BJ (cell line): ENCODE measurements around the gene XAGE5. TPM values are rescaled to one million over a fixed set of nuclear protein-coding genes. Genes with fewer than 3 reads are reported as not detected.
"Not testable (repeated sequence)": the region's sequence is repeated elsewhere in the genome, so short reads cannot be mapped to it uniquely, and the experiment has no call there.

Source experiments
- CTCF ChIA-PET: fragments of 350-600 bp; formaldehyde crosslinking; extraction: SDS; loops from one replicate; lab custom pipeline; 2021; ENCODE audit warnings: antibody characterized with exemption, inconsistent platforms; lab: Yijun Ruan, JAX
- POLR2A ChIA-PET: fragments of 300-600 bp; sonication (Branson Sonifier 250); formaldehyde crosslinking; extraction: SDS; loops from one replicate; lab custom pipeline; 2021; ENCODE audit warnings: antibody characterized with exemption; lab: Charles Lee
- DNase-seq: peaks from one replicate; pipeline ENCODE4 v3.0.0-alpha.2; 2011; ENCODE audit warnings: low read depth
- H3K27me3 ChIP-seq: 2 replicates; pipeline ENCODE4 v1.6.0; 2011; ENCODE audit warnings: low read length; ENCODE audit not compliant: control insufficient read depth, insufficient read depth
- H3K36me3 ChIP-seq: 2 replicates; pipeline ENCODE4 v1.5.1; 2011; ENCODE audit warnings: low read length; ENCODE audit not compliant: control insufficient read depth, insufficient read depth
- H3K4me3 ChIP-seq: 2 replicates; pipeline ENCODE4 v1.5.1; 2011; ENCODE audit warnings: low read depth, mild to moderate bottlenecking, control low read depth, low read length
- polyA minus RNA-seq: library from RNA; depleted of rRNA, polyadenylated mRNA; stranded (reverse); fragments of >200 nt; gene quantifications from 2 replicates; pipeline ENCODE4 v1.2.3, GENCODE V29; 2011; rRNA and poly(A)+ RNA removed
- polyA plus RNA-seq: library from polyadenylated mRNA; depleted of rRNA; stranded (reverse); fragments of >200 nt; gene quantifications from 2 replicates; pipeline ENCODE4 v1.2.3, GENCODE V29; 2011; rRNA removed
- TF ChIP-seq, protein P1 (sequence below): IDR thresholded peaks from 2 replicates; pipeline ENCODE4 v1.5.1; 2011; ENCODE audit warnings: low read depth, mild to moderate bottlenecking, control low read depth, inconsistent platforms, low read length, moderate library complexity; ENCODE audit not compliant: insufficient read depth

XAGE5 gene, protein sequence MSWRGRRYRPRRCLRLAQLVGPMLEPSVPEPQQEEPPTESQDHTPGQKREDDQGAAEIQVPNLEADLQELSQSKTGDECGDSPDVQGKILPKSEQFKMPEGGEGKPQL
- polyA plus RNA-seq, result not detected in 2 replicates
- not detected in 2 replicates for polyA minus RNA-seq

DNA sequence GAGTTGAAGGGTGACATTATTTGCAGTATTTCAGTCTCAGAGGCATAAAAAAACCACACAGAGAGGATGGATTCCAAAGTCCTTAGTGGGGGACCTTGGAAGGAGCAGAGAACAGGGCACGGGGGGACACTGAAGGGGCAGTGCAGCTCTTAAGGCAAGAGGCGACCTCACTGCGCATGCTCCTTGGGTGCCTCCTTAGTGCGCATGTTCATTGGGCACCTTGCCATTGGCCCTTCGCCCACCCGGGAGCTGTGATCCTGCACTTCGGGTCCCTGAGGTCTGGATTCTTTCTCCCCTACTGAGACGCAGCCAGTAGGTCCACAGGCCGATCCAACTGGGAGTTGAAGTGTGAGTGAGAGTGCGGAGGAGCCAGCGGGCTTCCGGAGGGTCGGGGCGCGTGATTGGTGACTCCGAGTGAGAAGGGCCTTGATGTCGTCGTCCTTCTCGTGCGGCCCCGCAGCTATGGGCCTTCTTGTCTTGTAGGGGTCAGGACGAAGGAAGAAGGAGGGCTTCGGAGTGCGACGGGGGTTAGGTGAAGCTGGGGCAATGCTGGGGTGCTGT, at the start of gene XAGE5:
Gene XAGE5 (plus strand): TSS at position 223 of the 561 bp plus-strand sequence. CDS start 1,280 bp downstream, outside the sequence.
- ChIA-PET POLR2A (no interaction called here), CTCF (no interaction called here)
- no peaks in the 10 kb centered on the region for H3K36me3 ChIP-seq
- no peaks in the 10 kb centered on the region for H3K27me3 ChIP-seq
- H3K4me3 ChIP-seq, result no peak within 1 kb of the TSS
- TF ChIP-seq, protein P1, sequence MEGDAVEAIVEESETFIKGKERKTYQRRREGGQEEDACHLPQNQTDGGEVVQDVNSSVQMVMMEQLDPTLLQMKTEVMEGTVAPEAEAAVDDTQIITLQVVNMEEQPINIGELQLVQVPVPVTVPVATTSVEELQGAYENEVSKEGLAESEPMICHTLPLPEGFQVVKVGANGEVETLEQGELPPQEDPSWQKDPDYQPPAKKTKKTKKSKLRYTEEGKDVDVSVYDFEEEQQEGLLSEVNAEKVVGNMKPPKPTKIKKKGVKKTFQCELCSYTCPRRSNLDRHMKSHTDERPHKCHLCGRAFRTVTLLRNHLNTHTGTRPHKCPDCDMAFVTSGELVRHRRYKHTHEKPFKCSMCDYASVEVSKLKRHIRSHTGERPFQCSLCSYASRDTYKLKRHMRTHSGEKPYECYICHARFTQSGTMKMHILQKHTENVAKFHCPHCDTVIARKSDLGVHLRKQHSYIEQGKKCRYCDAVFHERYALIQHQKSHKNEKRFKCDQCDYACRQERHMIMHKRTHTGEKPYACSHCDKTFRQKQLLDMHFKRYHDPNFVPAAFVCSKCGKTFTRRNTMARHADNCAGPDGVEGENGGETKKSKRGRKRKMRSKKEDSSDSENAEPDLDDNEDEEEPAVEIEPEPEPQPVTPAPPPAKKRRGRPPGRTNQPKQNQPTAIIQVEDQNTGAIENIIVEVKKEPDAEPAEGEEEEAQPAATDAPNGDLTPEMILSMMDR, result no peak
- DNase-seq, result no peak

DNA sequence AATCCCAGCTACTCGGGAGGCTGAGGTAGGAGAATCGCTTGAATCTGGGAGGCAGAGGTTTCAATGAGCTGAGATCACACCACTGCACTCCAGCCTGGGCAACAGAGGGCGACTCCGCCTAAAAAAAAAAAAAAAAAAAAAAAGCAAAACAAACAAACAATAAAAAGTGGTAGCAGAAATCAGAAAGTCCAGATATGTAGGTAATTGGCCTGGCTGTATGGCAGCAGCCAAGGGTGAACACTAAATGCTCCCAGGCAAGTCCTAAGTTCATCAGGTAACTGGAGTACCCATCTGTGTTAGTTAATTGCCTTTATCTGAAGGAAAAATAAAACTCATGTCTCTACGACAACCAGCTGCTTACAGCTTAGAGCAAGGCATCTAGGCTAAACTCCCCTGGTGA, 45.1 kb upstream of the XAGE5 start:
- H3K4me3 ChIP-seq, CTCF ChIA-PET, POLR2A ChIA-PET, H3K27me3 ChIP-seq, DNase-seq, H3K36me3 ChIP-seq: not testable (repeated sequence)

DNA sequence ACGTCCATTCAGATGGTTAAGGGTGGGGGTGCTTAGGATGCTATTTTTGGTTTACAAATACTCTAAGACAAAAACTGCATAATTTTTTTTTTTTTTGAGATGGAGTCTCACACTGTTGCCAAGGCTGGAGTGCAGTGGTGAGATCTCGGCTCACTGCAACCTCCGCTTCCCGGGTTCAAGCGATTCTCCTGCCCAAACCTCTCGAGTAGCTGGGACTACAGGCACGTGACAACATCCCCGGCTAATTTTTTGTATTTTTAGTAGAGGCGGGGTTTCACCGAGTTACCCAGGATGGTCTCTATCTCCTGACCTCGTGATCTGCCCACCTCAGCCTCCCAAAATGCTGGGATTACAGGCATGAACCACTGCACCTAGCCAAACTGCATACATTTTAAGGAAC, 37.6 kb upstream of the XAGE5 start:
- CTCF ChIA-PET, DNase-seq, H3K4me3 ChIP-seq, H3K36me3 ChIP-seq, POLR2A ChIA-PET, H3K27me3 ChIP-seq: not testable (repeated sequence)

DNA sequence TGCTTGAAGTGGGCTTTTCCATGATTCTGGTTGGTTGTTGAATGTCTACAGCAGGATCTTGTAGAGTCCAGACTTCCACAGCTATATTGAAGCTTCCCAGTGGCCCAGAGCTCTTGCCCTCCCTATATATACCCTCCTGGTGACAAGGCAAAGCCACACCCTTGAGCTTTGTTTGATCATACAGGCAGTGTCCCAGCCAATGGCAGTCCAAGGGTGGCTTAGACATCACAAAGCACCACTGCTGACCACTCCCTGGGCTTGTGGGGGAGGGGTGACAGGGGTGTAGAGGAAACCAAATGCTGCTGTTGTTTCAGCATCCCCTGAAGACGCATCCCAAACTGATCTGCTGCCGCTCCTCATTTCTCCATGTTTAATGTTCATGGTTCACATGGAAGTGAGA, 13.8 kb upstream of the XAGE5 start, which contains the start of gene SPANXN5:
Gene SPANXN5 (minus strand): TSS at position 101 of the 400 bp plus-strand sequence. CDS start 79 bp downstream, at position 22.
- CTCF ChIA-PET, H3K36me3 ChIP-seq, DNase-seq, H3K4me3 ChIP-seq, POLR2A ChIA-PET, H3K27me3 ChIP-seq: not testable (repeated sequence)

DNA sequence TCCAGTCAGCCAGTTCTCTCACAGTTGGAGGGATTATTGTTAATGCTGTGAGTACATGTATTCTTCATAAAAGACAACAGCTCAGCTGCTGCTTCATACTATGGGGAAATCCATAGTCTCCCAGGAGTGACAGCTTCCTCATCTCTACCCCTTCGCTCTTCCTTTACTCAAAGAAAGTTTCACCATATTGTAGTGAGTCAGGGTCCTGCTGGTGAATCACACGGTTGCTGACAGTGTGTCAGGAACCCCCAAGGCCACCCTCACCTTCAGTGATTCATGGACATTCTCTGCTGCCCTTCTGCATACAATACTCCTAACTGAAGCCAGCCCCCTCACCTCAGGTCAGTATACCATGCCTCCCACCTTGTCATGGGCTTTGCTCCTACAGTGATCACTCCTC, 6.2 kb upstream of the XAGE5 start:
- POLR2A ChIA-PET, H3K4me3 ChIP-seq, CTCF ChIA-PET, H3K27me3 ChIP-seq, DNase-seq, H3K36me3 ChIP-seq: not testable (repeated sequence)

DNA sequence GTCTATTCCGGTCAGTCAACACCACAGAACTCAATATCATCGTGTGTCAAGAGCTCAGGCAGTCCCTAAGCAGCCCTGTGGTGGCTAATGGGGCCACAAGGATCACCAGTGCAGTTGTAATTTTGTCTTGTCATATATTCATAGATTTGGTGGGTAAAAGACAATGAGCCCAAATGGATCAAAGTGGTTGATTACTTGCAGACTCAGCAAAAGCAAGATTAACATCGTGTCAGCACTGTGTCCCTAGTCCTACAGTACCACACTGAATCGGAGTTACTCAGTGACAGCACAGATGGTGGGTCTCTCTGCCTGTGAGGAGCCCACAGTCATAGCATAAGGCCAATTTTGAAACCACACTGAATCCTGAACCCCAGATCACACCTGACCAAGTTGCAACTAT, 8.7 kb downstream of the XAGE5 start:
- no peaks in the 10 kb centered on the region for H3K27me3 ChIP-seq
- TF ChIP-seq, protein P1, result no peak
- no peaks in the 10 kb centered on the region for H3K36me3 ChIP-seq
- H3K4me3 ChIP-seq, result no peak overlapping the region
- ChIA-PET POLR2A (no interaction called here), CTCF (no interaction called here)
- DNase-seq, result no peak

DNA sequence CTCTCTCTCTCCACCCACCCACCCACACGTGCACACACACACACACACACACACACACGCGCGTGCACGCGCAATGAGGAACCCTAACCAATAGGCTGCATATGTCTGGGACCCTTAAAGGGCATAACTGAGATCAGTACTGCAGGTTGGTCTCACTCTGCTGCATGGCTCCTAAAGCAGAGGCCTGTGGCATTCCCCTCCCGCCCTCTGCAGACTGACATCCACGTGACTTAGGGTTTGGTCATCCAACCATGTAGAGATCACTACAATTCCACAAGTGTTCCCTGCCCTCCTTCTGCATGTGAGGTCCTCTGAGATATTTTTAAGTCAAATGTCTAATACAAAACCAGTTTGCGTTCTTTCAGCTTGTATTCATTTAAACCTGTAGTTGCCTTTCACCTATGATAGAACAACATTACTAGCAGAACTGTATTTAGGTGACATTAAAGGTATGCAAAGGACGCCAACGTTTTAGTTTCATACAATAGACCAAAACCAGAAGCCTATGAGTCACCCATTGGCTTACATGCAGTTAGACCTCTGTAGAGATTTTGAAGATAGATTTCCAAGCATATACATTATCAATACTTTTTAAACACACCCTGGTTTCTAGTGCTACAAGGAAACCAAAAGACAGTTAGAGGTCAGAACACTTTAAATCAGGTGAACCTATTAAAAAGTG, 10.1 kb downstream of the XAGE5 start:
- TF ChIP-seq, protein P1, result no peak
- ChIA-PET POLR2A (no interaction called here), CTCF (no interaction called here)
- no peak for DNase-seq
- Histone ChIP-seq H3K4me3 (no peak overlapping the region), H3K36me3 (no peaks in the 10 kb centered on the region), H3K27me3 (no peaks in the 10 kb centered on the region)
